GM12878 (cell line): ENCODE measurements around the gene DPAGT1. TPM values are rescaled to one million over a fixed set of nuclear protein-coding genes. Genes with fewer than 3 reads are reported as not detected.
A peak's percentile ranks its signal among the peaks of the same experiment; 100 is the strongest.

Source experiments
- BCL11A ChIP-seq: IDR thresholded peaks from 2 replicates; pipeline ENCODE4 v1.6.1; 2011; ENCODE audit warnings: low read depth, low read length
- BMI1 ChIP-seq: fragments of 450-650 bp; IDR thresholded peaks from 2 replicates; pipeline ENCODE4 v1.6.1; 2016; ENCODE audit warnings: mild to moderate bottlenecking, moderate library complexity, borderline replicate concordance
- E4F1 ChIP-seq: fragments of 450-650 bp; IDR thresholded peaks from 2 replicates; pipeline ENCODE4 v1.6.1; 2018; ENCODE audit warnings: borderline replicate concordance, mild to moderate bottlenecking; ENCODE audit not compliant: partially characterized antibody
- EGR1 ChIP-seq, 2 experiments: IDR thresholded peaks; 1 replicate in 1 of 2; 2 replicates in 1 of 2; pipeline ENCODE4 v1.6.1; 2011 to 2012; ENCODE audit warnings: low read depth in 2 of 2, low read length in 2 of 2, borderline replicate concordance in 1 of 2, mild to moderate bottlenecking in 1 of 2, moderate library complexity in 1 of 2
- ESRRA ChIP-seq: IDR thresholded peaks from 2 replicates; pipeline ENCODE4 v1.6.1; 2012; ENCODE audit warnings: mild to moderate bottlenecking, low read length, improper control_type of control experiment
- GATAD2B ChIP-seq: fragments of 450-650 bp; conservative IDR thresholded peaks from 2 replicates; pipeline ENCODE4 v1.6.1; 2017; ENCODE audit warnings: low read depth, mild to moderate bottlenecking, moderate library complexity
- HDAC2 ChIP-seq: fragments of 200-600 bp; sonication (generic); IDR thresholded peaks from 2 replicates; pipeline ENCODE4 v1.6.1; 2017
- JUNB ChIP-seq: IDR thresholded peaks from 2 replicates; pipeline ENCODE4 v1.6.1; 2016; ENCODE audit warnings: antibody characterized with exemption, mild to moderate bottlenecking
- NKRF ChIP-seq: fragments of 450-650 bp; conservative IDR thresholded peaks from 2 replicates; pipeline ENCODE4 v1.6.1; 2017; ENCODE audit warnings: mild to moderate bottlenecking, moderate library complexity
- PAX8 ChIP-seq: fragments of 450-650 bp; IDR thresholded peaks from 2 replicates; pipeline ENCODE4 v1.6.1; 2017; ENCODE audit warnings: mild to moderate bottlenecking, moderate library complexity
- POU2F2 ChIP-seq: IDR thresholded peaks from 3 replicates; pipeline ENCODE4 v1.6.1; 2011; ENCODE audit warnings: low read depth, mild to moderate bottlenecking, low read length, borderline replicate concordance
- RB1 ChIP-seq: fragments of 450-650 bp; formaldehyde crosslinking; IDR thresholded peaks from 2 replicates; pipeline ENCODE4 v1.6.1; 2017; ENCODE audit warnings: mild to moderate bottlenecking, borderline replicate concordance
- RELA ChIP-seq: fragments of 450-650 bp; IDR thresholded peaks from 2 replicates; pipeline ENCODE4 v1.8.0; 2014; ENCODE audit warnings: borderline replicate concordance; ENCODE audit not compliant: partially characterized antibody
- RUNX3 ChIP-seq: IDR thresholded peaks from 2 replicates; pipeline ENCODE4 v1.6.1; 2012; ENCODE audit warnings: low read length, inconsistent platforms
- SKIL ChIP-seq: fragments of 450-650 bp; IDR thresholded peaks from 2 replicates; pipeline ENCODE4 v1.6.1; 2017; ENCODE audit warnings: mild to moderate bottlenecking, low read depth, inconsistent platforms; ENCODE audit not compliant: poor library complexity, severe bottlenecking
- SMAD5 ChIP-seq: IDR thresholded peaks from 2 replicates; pipeline ENCODE4 v1.6.1; 2016; ENCODE audit warnings: antibody characterized with exemption, low read depth
- SP1 ChIP-seq: IDR thresholded peaks from one replicate; pipeline ENCODE4 v1.6.1; 2011; ENCODE audit warnings: low read depth, low read length
- STAT1 ChIP-seq: fragments of 450-650 bp; conservative IDR thresholded peaks from 2 replicates; pipeline ENCODE4 v1.6.1; 2014; ENCODE audit warnings: antibody characterized with exemption, mild to moderate bottlenecking
- SUZ12 ChIP-seq: fragments of 200-600 bp; sonication (generic); IDR thresholded peaks from one replicate; pipeline ENCODE4 v1.6.1; 2018; ENCODE audit warnings: antibody characterized with exemption, mild to moderate bottlenecking; ENCODE audit not compliant: unreplicated experiment
- ZBTB4 ChIP-seq: fragments of 450-650 bp; formaldehyde crosslinking; IDR thresholded peaks from 2 replicates; pipeline ENCODE4 v1.4.0; 2022; ENCODE audit warnings: mild to moderate bottlenecking, moderate library complexity
- ZNF207 ChIP-seq: fragments of 450-650 bp; IDR thresholded peaks from 2 replicates; pipeline ENCODE4 v1.6.1; 2014; ENCODE audit warnings: antibody characterized with exemption, mild to moderate bottlenecking, borderline replicate concordance
- polyA plus RNA-seq, 11 experiments: library from polyadenylated mRNA; depleted of rRNA in 4 of 11; unstranded in 6 of 11; stranded (reverse) in 5 of 11; fragments of >200 nt; fragmentation: Nextera tagmentation in 4 of 11; fragmentation: Illumina TruSeq in 1 of 11; extraction: Ambion mirVana in 4 of 11; extraction: Trizol in 1 of 11; gene quantifications; 1 replicate in 1 of 11; 2 replicates in 10 of 11; pipeline versions ENCODE4 v1.2.1 to v1.2.3, GENCODE V29; 2011 to 2016; ENCODE audit warnings: inconsistent platforms in 2 of 11, missing spikeins in 2 of 11, low read depth in 1 of 11
- total RNA-seq, 4 experiments: library from RNA; depleted of rRNA in 3 of 4; stranded (reverse); fragments of >200 nt in 3 of 4; fragmentation: Illumina TruSeq in 1 of 4; extraction: Trizol in 1 of 4; gene quantifications; 2 replicates each; pipeline versions ENCODE4 v1.2.1 to v1.2.3, GENCODE V29; 2013 to 2021

The DPAGT1 gene
- total and polyA plus RNA-seq, 10 of the 15 experiments (the other 5 are each of a cell fraction or from before 2014, with no cell fraction given): 20.5 to 95.6 (median 54.3) TPM

GRCh38 chr11:119084663-119085436 lies 16.8 kb downstream of the DPAGT1 start, which contains the start of gene HMBS (continued):
- TF ChIP-seq BCL11A: no peak
- TF ChIP-seq BMI1: no peak
- TF ChIP-seq SUZ12: no peak
- no peak for TF ChIP-seq GATAD2B
- no peak for TF ChIP-seq JUNB
- peak; percentile 63 for TF ChIP-seq SP1
- no peak for TF ChIP-seq HDAC2
- peak; percentile 94 for TF ChIP-seq NKRF
- peak; percentile 82 for TF ChIP-seq SMAD5
- TF ChIP-seq ZNF207: peak; percentile 56; the same call in 1 of the 2 replicates
- no peak for TF ChIP-seq PAX8
- no peak for TF ChIP-seq STAT1
- TF ChIP-seq EGR1 (IDR thresholded peaks at IDR 0.05; ENCODE audit: borderline replicate concordance in 1 of 2, low read depth in 2 of 2, low read length in 2 of 2): no peak
- no peak for TF ChIP-seq RELA
- peak; percentile 51 for TF ChIP-seq E4F1
- TF ChIP-seq ESRRA: 0 out of 2 replicates have a peak, but pooled peaks have one; percentile 47
- TF ChIP-seq ZBTB4 (CRISPR knock-in tag): no peak
- peak; percentile 25; the same call in 1 of the 2 replicates for TF ChIP-seq RUNX3
- TF ChIP-seq SKIL: peak; percentile 17
- no peak; the same call in 2 of the 3 replicates for TF ChIP-seq POU2F2
- TF ChIP-seq RB1: peak; percentile 81; the same call in 1 of the 2 replicates
